HG02763 (cell line): ENCODE measurements around the gene EBP.

Source experiments
- ATAC-seq: cut with Tn5 transposase; IDR thresholded peaks from one replicate; pipeline ENCODE4 v1.9.1; 2021; ENCODE audit warnings: mild to moderate bottlenecking, moderate library complexity; ENCODE audit not compliant: unreplicated experiment

The EBP gene

GRCh38 chrX:48521353-48522243 is at the start of gene EBP:
Gene EBP (plus strand): TSS chrX:48521808. CDS start chrX:48523772, 1,964 bp downstream.
- ATAC-seq = peak; percentile 95

GRCh38 chrX:48472225-48472624 is 49.4 kb upstream of the EBP start:
- no peak for ATAC-seq

- no peak for ATAC-seq
Measured at GRCh38 chrX:48472851-48473703, 48.5 kb upstream of the EBP start.

GRCh38 chrX:48473704-48473990 is 48.0 kb upstream of the EBP start:
- no peak for ATAC-seq

- ATAC-seq = no peak
Measured at GRCh38 chrX:48474127-48474526, 47.5 kb upstream of the EBP start.

- ATAC-seq = no peak
Measured at GRCh38 chrX:48474581-48474980, 47.0 kb upstream of the EBP start.

- ATAC-seq = no peak
Measured at GRCh38 chrX:48475296-48475695, 46.3 kb upstream of the EBP start.

- ATAC-seq = peak; percentile 88
Measured at GRCh38 chrX:48475774-48476577, 45.6 kb upstream of the EBP start, which contains the start of gene FTSJ1. Gene FTSJ1 (plus strand): TSS chrX:48476199. CDS start chrX:48478048, 1,849 bp downstream.

- ATAC-seq = no peak
Measured at GRCh38 chrX:48476919-48477318, 44.7 kb upstream of the EBP start.

GRCh38 chrX:48477960-48478755 is 43.5 kb upstream of the EBP start:
- ATAC-seq = no peak

GRCh38 chrX:48478806-48479205 is 42.8 kb upstream of the EBP start:
- ATAC-seq = no peak

- no peak for ATAC-seq
Measured at GRCh38 chrX:48480142-48480541, 41.5 kb upstream of the EBP start.

- ATAC-seq = no peak
Measured at GRCh38 chrX:48480583-48480982, 41.0 kb upstream of the EBP start.

- no peak for ATAC-seq
Measured at GRCh38 chrX:48482526-48482925, 39.1 kb upstream of the EBP start.

- no peak for ATAC-seq
Measured at GRCh38 chrX:48487362-48487798, 34.2 kb upstream of the EBP start.

GRCh38 chrX:48488034-48488433 is 33.6 kb upstream of the EBP start:
- no peak for ATAC-seq

- no peak for ATAC-seq
Measured at GRCh38 chrX:48489296-48489695, 32.3 kb upstream of the EBP start.

GRCh38 chrX:48489892-48490291 is 31.7 kb upstream of the EBP start:
- ATAC-seq = no peak

- no peak for ATAC-seq
Measured at GRCh38 chrX:48490661-48491060, 30.9 kb upstream of the EBP start.

- no peak for ATAC-seq
Measured at GRCh38 chrX:48491809-48492208, 29.8 kb upstream of the EBP start.
